Fibroblast of skin of abdomen (primary cell): ENCODE results near the gene CD320.
A peak's percentile ranks its signal among the peaks of the same experiment; 100 is the strongest.
"Not testable (repeated sequence)": the region's sequence is repeated elsewhere in the genome, so short reads cannot be mapped to it uniquely, and the experiment has no call there.

Experiments used
- DNase-seq: peaks from one replicate; pipeline ENCODE4 v3.0.0-alpha.2; 2013

CD320 gene

GRCh38 chr19:8332976-8333766 lies 25.0 kb upstream of the CD320 start:
- DNase-seq = no peak

GRCh38 chr19:8331263-8331845 lies 23.2 kb upstream of the CD320 start:
- DNase-seq = no peak

GRCh38 chr19:8329996-8330395 lies 21.8 kb upstream of the CD320 start:
- DNase-seq = no peak

GRCh38 chr19:8325454-8325853 lies 17.3 kb upstream of the CD320 start:
- no peak for DNase-seq

GRCh38 chr19:8324186-8325050 lies 16.3 kb upstream of the CD320 start:
- no peak for DNase-seq

GRCh38 chr19:8323781-8324185 lies 15.6 kb upstream of the CD320 start:
- no peak for DNase-seq

GRCh38 chr19:8322638-8322997 lies 14.5 kb upstream of the CD320 start:
- DNase-seq = no peak

GRCh38 chr19:8321986-8322637 lies 14.0 kb upstream of the CD320 start:
- DNase-seq = no peak

- peak; percentile 96 for DNase-seq
Observed at GRCh38 chr19:8321067-8321985, 13.2 kb upstream of the CD320 start, which contains the start of the genes NDUFA7 and RPS28. Gene NDUFA7 (minus strand): TSS chr19:8321375. CDS start chr19:8321358, 17 bp downstream. Gene RPS28 (plus strand): TSS chr19:8321496. CDS start chr19:8321531, 35 bp downstream.

GRCh38 chr19:8320564-8321066 lies 12.5 kb upstream of the CD320 start:
- no peak for DNase-seq

- no peak for DNase-seq
Observed at GRCh38 chr19:8319807-8320520, 11.8 kb upstream of the CD320 start.

GRCh38 chr19:8318835-8319234 lies 10.7 kb upstream of the CD320 start:
- not testable (repeated sequence) for DNase-seq

- no peak for DNase-seq
Observed at GRCh38 chr19:8316351-8317125, 8.4 kb upstream of the CD320 start.

- not testable (repeated sequence) for DNase-seq
Observed at GRCh38 chr19:8314981-8315640, 7.0 kb upstream of the CD320 start.

- DNase-seq = no peak
Observed at GRCh38 chr19:8311461-8312260, 3.5 kb upstream of the CD320 start.

GRCh38 chr19:8310342-8311055 lies 2.3 kb upstream of the CD320 start:
- DNase-seq = no peak

- DNase-seq = no peak
Observed at GRCh38 chr19:8308891-8309291, 733 bp upstream of the CD320 start.
